Middle frontal gyrus (tissue), 1 donor: ENCODE data around the gene TBCD.
"Not testable (repeated sequence)": the region's sequence is repeated elsewhere in the genome, so short reads cannot be mapped to it uniquely, and the experiment has no call there.

Source experiments
- DNase-seq: peaks from one replicate; pipeline ENCODE4 v3.0.0-alpha.2; 2015; ENCODE audit warnings: low spot score; ENCODE audit errors: extremely low spot score

TBCD gene

GRCh38 chr17:82729479-82730260 is 22.2 kb upstream of the TBCD start:
- DNase-seq = no peak

GRCh38 chr17:82732118-82732743 is 19.6 kb upstream of the TBCD start:
- no peak for DNase-seq

GRCh38 chr17:82734987-82735866 is 16.6 kb upstream of the TBCD start, which contains the start of gene FN3K:
Gene FN3K, plus strand, starts transcription at chr17:82735615. Its CDS starts 22 bp downstream, at chr17:82735637.
- peak; percentile 58 for DNase-seq

GRCh38 chr17:82736511-82737185 is 15.2 kb upstream of the TBCD start:
- DNase-seq = no peak

GRCh38 chr17:82737967-82738877 is 13.6 kb upstream of the TBCD start:
- DNase-seq = peak; percentile 83

- DNase-seq = no peak
Observed at GRCh38 chr17:82740906-82741759, 10.7 kb upstream of the TBCD start.

GRCh38 chr17:82743344-82744219 is 8.3 kb upstream of the TBCD start:
- no peak for DNase-seq

GRCh38 chr17:82744736-82745135 is 7.1 kb upstream of the TBCD start:
- not testable (repeated sequence) for DNase-seq

- DNase-seq = no peak
Observed at GRCh38 chr17:82745524-82745923, 6.3 kb upstream of the TBCD start.

GRCh38 chr17:82748756-82749155 is 3.1 kb upstream of the TBCD start:
- DNase-seq = no peak

- DNase-seq = no peak
Observed at GRCh38 chr17:82750241-82750908, 1.5 kb upstream of the TBCD start.

- no peak for DNase-seq
Observed at GRCh38 chr17:82751171-82751570, 694 bp upstream of the TBCD start.

- DNase-seq = no peak
Observed at GRCh38 chr17:82752371-82753200, 721 bp downstream of the TBCD start.

GRCh38 chr17:82753201-82753464 is 1.3 kb downstream of the TBCD start:
- DNase-seq = no peak

GRCh38 chr17:82754297-82755208 is 2.7 kb downstream of the TBCD start:
- DNase-seq = no peak

- DNase-seq = no peak
Observed at GRCh38 chr17:82756166-82756565, 4.3 kb downstream of the TBCD start.
